Activated CD8-positive, alpha-beta memory T cell treated with anti-CD3 and anti-CD28 coated beads, Interleukin-2, amount 50 U/mL, for 48 hours (primary cell): Measurements from ENCODE around the gene MED29.
"Not testable (repeated sequence)": the region's sequence is repeated elsewhere in the genome, so short reads cannot be mapped to it uniquely, and the experiment has no call there.

Source experiments
- DNase-seq: peaks from one replicate; pipeline ENCODE4 v3.0.0-alpha.2; 2020

The MED29 gene

GRCh38 chr19:39372047-39372802 lies 19.0 kb upstream of the MED29 start:
- DNase-seq: no peak

- no peak for DNase-seq
These were observed 18.2 kb upstream of the MED29 start for GRCh38 chr19:39372941-39373340.

- no peak for DNase-seq
These were observed 15.2 kb upstream of the MED29 start for GRCh38 chr19:39375929-39376328.

- DNase-seq: no peak
These were observed 13.5 kb upstream of the MED29 start for GRCh38 chr19:39377373-39378362.

GRCh38 chr19:39379366-39379765 lies 11.8 kb upstream of the MED29 start:
- not testable (repeated sequence) for DNase-seq

GRCh38 chr19:39379865-39380396 lies 11.2 kb upstream of the MED29 start:
- DNase-seq: no peak

- no peak for DNase-seq
These were observed 10.4 kb upstream of the MED29 start for GRCh38 chr19:39380521-39381502.

GRCh38 chr19:39381910-39382611 lies 9.1 kb upstream of the MED29 start:
- DNase-seq: no peak

- no peak for DNase-seq
These were observed 8.0 kb upstream of the MED29 start for GRCh38 chr19:39382991-39383828.

- DNase-seq: no peak
These were observed 6.2 kb upstream of the MED29 start for GRCh38 chr19:39384839-39385568.

GRCh38 chr19:39385629-39386411 lies 5.4 kb upstream of the MED29 start:
- DNase-seq: no peak

GRCh38 chr19:39386557-39386956 lies 4.6 kb upstream of the MED29 start:
- no peak for DNase-seq

GRCh38 chr19:39388657-39389056 lies 2.5 kb upstream of the MED29 start:
- DNase-seq: no peak

GRCh38 chr19:39389631-39390414 lies 1.4 kb upstream of the MED29 start:
- DNase-seq: no peak

- no peak for DNase-seq
These were observed 777 bp upstream of the MED29 start for GRCh38 chr19:39390451-39390750.

GRCh38 chr19:39397360-39398296 lies 6.5 kb downstream of the MED29 start:
- DNase-seq: peak; percentile 99

- DNase-seq: peak; percentile 77
These were observed 7.2 kb downstream of the MED29 start for GRCh38 chr19:39398297-39398864.
